RWPE2 (cell line): Measurements from ENCODE around the gene UQCR10.

Experiments
- ATAC-seq: fragments of 200-7000 bp; cut with Tn5 transposase; 3 replicates; pipeline ENCODE4 v1.9.1; 2021; ENCODE audit warnings: low read depth
- DNase-seq: peaks from one replicate; pipeline ENCODE4 v3.0.0-alpha.2; 2020; ENCODE audit warnings: low spot score
- H3K27ac ChIP-seq: fragments of 450-650 bp; 2 replicates; pipeline ENCODE4 v1.5.1; 2017; ENCODE audit warnings: mild to moderate bottlenecking; ENCODE audit not compliant: poor library complexity, severe bottlenecking
- H3K27me3 ChIP-seq: fragments of 250-450 bp; sonication (Bioruptor Pico); 2 replicates; pipeline ENCODE4 v1.5.1; 2021; ENCODE audit warnings: mild to moderate bottlenecking, moderate library complexity; ENCODE audit not compliant: insufficient read depth, poor library complexity, severe bottlenecking
- H3K36me3 ChIP-seq: fragments of 250-450 bp; sonication (Bioruptor Pico); 2 replicates; pipeline ENCODE4 v1.5.1; 2020; ENCODE audit warnings: low read depth, mild to moderate bottlenecking, moderate library complexity
- H3K4me1 ChIP-seq: fragments of 250-450 bp; sonication (Bioruptor Pico); 2 replicates; pipeline ENCODE4 v1.5.1; 2021; ENCODE audit warnings: mild to moderate bottlenecking, moderate library complexity; ENCODE audit not compliant: insufficient read depth, poor library complexity, severe bottlenecking
- H3K4me3 ChIP-seq: fragments of 250-450 bp; sonication (Bioruptor Pico); 2 replicates; pipeline ENCODE4 v1.5.1; 2021; ENCODE audit warnings: mild to moderate bottlenecking, moderate library complexity; ENCODE audit not compliant: severe bottlenecking
- H3K9me3 ChIP-seq: fragments of 250-450 bp; sonication (Bioruptor Pico); 2 replicates; pipeline ENCODE4 v1.5.1; 2021; ENCODE audit warnings: mild to moderate bottlenecking, moderate library complexity; ENCODE audit not compliant: severe bottlenecking
- TF ChIP-seq, protein P1 (sequence below): fragments of 450-650 bp; IDR thresholded peaks from one replicate; pipeline ENCODE4 v1.5.1; 2017; ENCODE audit warnings: mild to moderate bottlenecking, moderate library complexity; ENCODE audit not compliant: poor library complexity, severe bottlenecking

UQCR10 gene

DNA sequence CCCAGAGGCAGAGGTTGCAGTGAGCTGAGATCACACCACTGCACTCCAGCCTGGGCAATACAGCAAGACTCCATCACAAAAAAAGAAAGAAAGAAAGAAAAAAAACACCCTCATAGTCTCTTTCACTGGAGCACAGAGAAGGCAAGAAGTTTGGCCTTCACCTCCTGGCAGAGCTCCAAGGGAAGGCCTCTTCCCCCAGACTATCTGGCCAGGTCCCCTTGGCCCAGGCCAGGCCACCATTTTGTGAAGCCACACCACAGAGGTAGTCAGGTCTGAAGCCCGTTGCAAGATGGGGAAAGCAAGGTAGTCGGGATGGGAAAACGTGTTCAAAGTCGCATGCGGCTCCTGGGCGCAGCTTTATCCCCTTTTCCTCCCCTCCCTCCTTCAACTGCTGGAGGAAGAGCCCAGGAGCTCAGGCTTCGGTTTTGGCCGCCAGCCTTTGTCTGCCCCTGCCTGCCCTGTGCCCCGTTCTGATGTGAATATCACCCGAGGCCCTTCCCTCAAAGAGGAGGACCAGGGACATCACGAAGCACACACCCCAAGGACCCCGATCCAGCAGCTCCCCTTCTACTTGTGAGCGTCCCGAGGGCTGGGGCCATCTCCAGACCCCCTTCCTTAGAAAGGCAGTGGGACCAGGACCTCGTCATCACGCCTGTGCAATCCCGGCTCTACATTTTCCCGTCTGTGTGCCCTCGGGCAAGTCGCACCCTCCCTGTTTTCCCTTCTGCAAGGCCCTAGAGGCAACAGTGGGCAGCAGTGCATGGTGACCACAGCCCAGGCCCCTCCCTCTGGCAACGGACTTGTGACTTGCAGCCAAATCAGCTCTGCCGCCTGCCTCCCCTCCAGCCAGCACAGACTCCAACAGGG lies 29.7 kb upstream of the UQCR10 start:
- Histone ChIP-seq H3K9me3 (no peaks in the 10 kb centered on the region), H3K4me1 (no peaks in the 10 kb centered on the region), H3K27ac (no peak overlapping the region), H3K27me3 (no peaks in the 10 kb centered on the region), H3K4me3 (no peak overlapping the region), H3K36me3 (0 out of 2 replicates have a peak, but pooled peaks cover 3% of the 10 kb centered on the region)
- no peak for DNase-seq
- no peak for ATAC-seq
- TF ChIP-seq, protein P1, sequence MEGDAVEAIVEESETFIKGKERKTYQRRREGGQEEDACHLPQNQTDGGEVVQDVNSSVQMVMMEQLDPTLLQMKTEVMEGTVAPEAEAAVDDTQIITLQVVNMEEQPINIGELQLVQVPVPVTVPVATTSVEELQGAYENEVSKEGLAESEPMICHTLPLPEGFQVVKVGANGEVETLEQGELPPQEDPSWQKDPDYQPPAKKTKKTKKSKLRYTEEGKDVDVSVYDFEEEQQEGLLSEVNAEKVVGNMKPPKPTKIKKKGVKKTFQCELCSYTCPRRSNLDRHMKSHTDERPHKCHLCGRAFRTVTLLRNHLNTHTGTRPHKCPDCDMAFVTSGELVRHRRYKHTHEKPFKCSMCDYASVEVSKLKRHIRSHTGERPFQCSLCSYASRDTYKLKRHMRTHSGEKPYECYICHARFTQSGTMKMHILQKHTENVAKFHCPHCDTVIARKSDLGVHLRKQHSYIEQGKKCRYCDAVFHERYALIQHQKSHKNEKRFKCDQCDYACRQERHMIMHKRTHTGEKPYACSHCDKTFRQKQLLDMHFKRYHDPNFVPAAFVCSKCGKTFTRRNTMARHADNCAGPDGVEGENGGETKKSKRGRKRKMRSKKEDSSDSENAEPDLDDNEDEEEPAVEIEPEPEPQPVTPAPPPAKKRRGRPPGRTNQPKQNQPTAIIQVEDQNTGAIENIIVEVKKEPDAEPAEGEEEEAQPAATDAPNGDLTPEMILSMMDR = no peak

DNA sequence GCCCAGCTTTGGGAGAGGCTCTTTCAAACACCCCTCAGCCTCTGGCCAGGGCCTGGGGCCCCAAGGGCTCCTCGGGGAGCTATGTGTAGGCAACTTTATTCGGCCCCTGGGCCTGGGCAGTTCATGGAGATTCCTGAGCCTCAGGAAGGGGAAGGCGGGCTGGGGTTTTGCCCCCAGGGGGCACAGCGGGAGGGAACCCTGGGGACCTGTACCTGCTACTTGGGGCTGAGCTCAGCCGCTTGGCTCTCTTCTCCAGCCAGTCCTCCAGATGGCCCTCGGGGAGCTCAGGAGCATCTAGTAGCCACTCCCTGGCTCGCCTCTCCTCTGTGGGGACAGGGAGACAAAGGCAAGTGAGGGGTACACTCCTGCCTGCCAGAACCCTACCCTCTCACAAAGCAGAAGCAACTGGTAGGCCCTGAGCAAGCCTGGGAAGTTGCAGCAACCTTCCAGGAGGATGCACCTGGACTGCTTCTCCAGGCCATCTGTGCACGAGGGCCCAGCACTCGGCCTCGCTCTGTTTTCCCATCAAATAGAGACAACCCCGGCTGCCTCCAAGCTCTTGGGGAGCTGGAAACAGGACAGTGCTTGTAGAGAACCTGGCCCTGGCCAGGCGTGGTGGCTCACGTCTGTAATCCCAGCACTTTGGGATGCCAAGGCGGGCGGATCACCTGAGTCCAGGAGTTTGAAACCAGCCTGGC lies 28.9 kb upstream of the UQCR10 start:
- ATAC-seq = no peak
- Histone ChIP-seq H3K4me1 (no peaks in the 10 kb centered on the region), H3K27ac (no peak overlapping the region), H3K9me3 (no peaks in the 10 kb centered on the region), H3K27me3 (no peaks in the 10 kb centered on the region), H3K36me3 (0 out of 2 replicates have a peak, but pooled peaks cover 3% of the 10 kb centered on the region), H3K4me3 (no peak overlapping the region)
- TF ChIP-seq, protein P1 = no peak
- DNase-seq = no peak

DNA sequence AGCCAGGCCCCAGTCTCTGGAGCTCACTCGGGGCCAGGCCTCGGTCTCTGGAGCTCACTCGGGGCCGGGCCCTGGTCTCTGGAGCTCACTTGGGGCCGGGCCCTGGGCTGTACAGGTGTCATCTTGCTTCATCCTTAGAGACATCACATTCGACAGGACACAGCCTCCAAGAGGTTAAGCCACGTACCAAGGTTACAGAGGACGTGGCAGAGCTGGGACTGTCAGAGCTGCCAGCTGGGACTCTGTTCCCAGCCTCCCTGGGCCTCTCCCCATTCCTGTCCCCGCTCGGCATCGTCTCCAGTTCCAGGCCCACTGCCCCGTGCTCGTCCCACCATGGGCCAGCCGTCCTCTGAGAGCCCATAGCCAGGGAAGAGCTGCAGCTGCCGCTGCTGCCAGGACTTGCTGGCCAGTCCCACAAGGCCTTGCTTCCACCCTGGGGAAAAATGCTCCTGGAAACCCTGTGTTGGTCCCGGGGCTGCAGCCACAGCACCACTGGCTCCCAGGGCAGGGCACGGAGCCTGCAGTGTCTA lies 27.8 kb upstream of the UQCR10 start:
- Histone ChIP-seq H3K27me3 (no peaks in the 10 kb centered on the region), H3K4me1 (peaks cover under 1% of the 10 kb centered on the region), H3K27ac (no peak overlapping the region), H3K9me3 (no peaks in the 10 kb centered on the region), H3K36me3 (0 out of 2 replicates have a peak, but pooled peaks cover 3% of the 10 kb centered on the region), H3K4me3 (no peak overlapping the region)
- no peak for ATAC-seq
- TF ChIP-seq, protein P1 = no peak
- no peak for DNase-seq

DNA sequence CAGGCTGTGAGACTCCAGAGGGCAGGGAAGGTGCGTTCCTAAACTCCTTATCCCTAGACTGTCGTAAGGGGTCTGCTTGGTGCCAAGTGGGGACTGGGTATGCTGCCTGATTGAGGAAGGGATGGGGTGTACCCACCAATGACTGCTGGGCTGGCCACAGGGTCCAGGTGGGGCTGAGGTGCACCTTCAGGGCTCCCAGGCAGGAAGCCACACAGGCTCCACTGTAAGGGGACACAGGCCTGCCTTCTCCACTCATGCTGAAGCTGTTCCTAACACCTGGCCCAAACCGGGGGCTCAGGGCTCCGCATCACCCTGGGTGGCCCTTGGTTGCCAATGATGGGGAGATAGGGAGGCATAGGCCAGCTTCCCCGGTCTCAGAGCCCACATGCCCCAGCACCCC lies 27.0 kb upstream of the UQCR10 start:
- Histone ChIP-seq H3K27ac (no peak overlapping the region), H3K4me1 (peaks cover 7% of the 10 kb centered on the region), H3K9me3 (no peaks in the 10 kb centered on the region), H3K27me3 (no peaks in the 10 kb centered on the region), H3K36me3 (0 out of 2 replicates have a peak, but pooled peaks cover 3% of the 10 kb centered on the region), H3K4me3 (no peak overlapping the region)
- TF ChIP-seq, protein P1 = no peak
- ATAC-seq = no peak
- DNase-seq = no peak
